SU-DHL-6 (cell line): Measurements from ENCODE around the gene LGR6.

Experiments used
- CTCF ChIP-seq: fragments of 200-600 bp; sonication (generic); IDR thresholded peaks from one replicate; pipeline ENCODE4 v1.5.1; 2017; ENCODE audit warnings: antibody characterized with exemption, mild to moderate bottlenecking, low read length, moderate library complexity; ENCODE audit not compliant: insufficient read depth, poor library complexity, severe bottlenecking
- EZH2phosphoT487 ChIP-seq: fragments of 200-600 bp; sonication (generic), shearing (Covaris generic); conservative IDR thresholded peaks from 2 replicates; pipeline ENCODE4 v1.6.1; 2018; ENCODE audit warnings: mild to moderate bottlenecking, antibody characterized with exemption, low read length, moderate library complexity, mixed read lengths

GRCh38 chr1:202145068-202145743 lies 48.4 kb upstream of the LGR6 start:
- TF ChIP-seq CTCF (no peak), EZH2phosphoT487 (no peak)
